ENCODE results near the gene DLGAP1.

DLGAP1 gene

DNA sequence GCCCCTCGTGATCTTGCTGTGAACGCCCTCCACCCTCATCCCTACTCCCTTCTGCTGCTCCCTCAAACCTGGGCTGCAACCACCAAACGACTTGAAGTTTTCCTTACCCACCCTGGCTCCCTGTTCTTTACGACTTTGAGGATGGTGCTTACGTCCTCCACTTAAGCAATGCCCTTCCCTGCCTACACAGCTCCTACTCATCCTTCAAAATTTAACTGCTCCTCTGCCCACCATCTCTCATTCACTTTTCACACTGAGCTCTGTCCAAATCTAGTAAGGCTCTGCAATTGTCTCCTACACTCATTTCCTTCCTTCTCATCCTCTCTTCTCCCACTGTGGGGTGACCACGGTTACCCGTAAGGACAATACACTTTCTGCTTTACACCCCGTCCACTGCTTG, 554.1 kb downstream of the DLGAP1 start:
- Histone ChIP-seq H2AFZ (ENCODE audit: low read length) (no peak overlapping the region), H3K36me3 (ENCODE audit: insufficient read depth, low read length) (no peaks in the 10 kb centered on the region; the same call in 1 of the 2 replicates), H3K9me3 (ENCODE audit: low read length) (no peaks in the 10 kb centered on the region), H3K4me2 (ENCODE audit: low read length) (no peak overlapping the region), H3K4me1 (ENCODE audit: insufficient read depth, low read length, severe bottlenecking) (peaks cover 18% of the 10 kb centered on the region), H3K9me2 (ENCODE audit: low read depth, low read length) (no peaks in the 10 kb centered on the region), H3F3A (ENCODE audit: insufficient read depth, low read length) (no peaks in the 10 kb centered on the region), H3K4me3 (ENCODE audit: low read depth, low read length, poor library complexity, severe bottlenecking) (no peak overlapping the region), H3K27ac (ENCODE audit: low read depth, low read length, poor library complexity, severe bottlenecking) (no peak overlapping the region), H3K79me2 (ENCODE audit: insufficient read depth, low read length) (no peaks in the 10 kb centered on the region), H3K9ac (ENCODE audit: low read length) (no peak overlapping the region), H3K27me3 (ENCODE audit: insufficient read depth, low read length) (no peaks in the 10 kb centered on the region), H4K20me1 (ENCODE audit: insufficient read depth, low read length) (no peaks in the 10 kb centered on the region)
- TF ChIP-seq EZH2 (IDR thresholded peaks at IDR 0.05; ENCODE audit: borderline replicate concordance, low read length): no peak
- TF ChIP-seq, protein P1, sequence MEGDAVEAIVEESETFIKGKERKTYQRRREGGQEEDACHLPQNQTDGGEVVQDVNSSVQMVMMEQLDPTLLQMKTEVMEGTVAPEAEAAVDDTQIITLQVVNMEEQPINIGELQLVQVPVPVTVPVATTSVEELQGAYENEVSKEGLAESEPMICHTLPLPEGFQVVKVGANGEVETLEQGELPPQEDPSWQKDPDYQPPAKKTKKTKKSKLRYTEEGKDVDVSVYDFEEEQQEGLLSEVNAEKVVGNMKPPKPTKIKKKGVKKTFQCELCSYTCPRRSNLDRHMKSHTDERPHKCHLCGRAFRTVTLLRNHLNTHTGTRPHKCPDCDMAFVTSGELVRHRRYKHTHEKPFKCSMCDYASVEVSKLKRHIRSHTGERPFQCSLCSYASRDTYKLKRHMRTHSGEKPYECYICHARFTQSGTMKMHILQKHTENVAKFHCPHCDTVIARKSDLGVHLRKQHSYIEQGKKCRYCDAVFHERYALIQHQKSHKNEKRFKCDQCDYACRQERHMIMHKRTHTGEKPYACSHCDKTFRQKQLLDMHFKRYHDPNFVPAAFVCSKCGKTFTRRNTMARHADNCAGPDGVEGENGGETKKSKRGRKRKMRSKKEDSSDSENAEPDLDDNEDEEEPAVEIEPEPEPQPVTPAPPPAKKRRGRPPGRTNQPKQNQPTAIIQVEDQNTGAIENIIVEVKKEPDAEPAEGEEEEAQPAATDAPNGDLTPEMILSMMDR (IDR thresholded peaks at IDR 0.05; ENCODE audit: low read length): no peak

DNA sequence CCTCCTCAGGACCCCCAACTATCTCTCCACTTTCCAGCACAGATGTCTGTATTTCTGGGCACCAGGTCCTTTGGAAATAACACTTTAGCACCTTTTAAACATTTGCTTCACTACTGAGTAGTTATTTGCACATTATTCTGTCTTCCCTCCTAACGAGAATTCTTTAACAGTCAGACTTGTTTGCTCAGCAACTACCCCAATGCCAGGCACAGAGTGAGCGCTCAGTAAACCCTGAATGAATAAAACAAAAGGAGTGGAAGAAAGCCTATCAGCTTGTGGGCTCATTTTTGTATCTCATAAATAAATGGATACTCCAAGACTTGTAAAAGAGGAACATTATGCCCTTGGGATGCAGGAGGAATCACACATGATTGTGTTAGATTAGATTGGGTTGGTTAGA, 554.8 kb downstream of the DLGAP1 start:
- Histone ChIP-seq H3K9me2 (ENCODE audit: low read depth, low read length) (no peaks in the 10 kb centered on the region), H3F3A (ENCODE audit: insufficient read depth, low read length) (no peaks in the 10 kb centered on the region), H4K20me1 (ENCODE audit: insufficient read depth, low read length) (no peaks in the 10 kb centered on the region), H3K27ac (ENCODE audit: low read depth, low read length, poor library complexity, severe bottlenecking) (no peak overlapping the region), H3K4me1 (ENCODE audit: insufficient read depth, low read length, severe bottlenecking) (peaks cover 16% of the 10 kb centered on the region), H3K4me3 (ENCODE audit: low read depth, low read length, poor library complexity, severe bottlenecking) (no peak overlapping the region), H3K79me2 (ENCODE audit: insufficient read depth, low read length) (no peaks in the 10 kb centered on the region), H3K4me2 (ENCODE audit: low read length) (no peak overlapping the region), H2AFZ (ENCODE audit: low read length) (no peak overlapping the region), H3K27me3 (ENCODE audit: insufficient read depth, low read length) (no peaks in the 10 kb centered on the region), H3K36me3 (ENCODE audit: insufficient read depth, low read length) (no peaks in the 10 kb centered on the region; the same call in 1 of the 2 replicates), H3K9me3 (ENCODE audit: low read length) (no peaks in the 10 kb centered on the region), H3K9ac (ENCODE audit: low read length) (no peak overlapping the region)
- TF ChIP-seq, protein P1 (IDR thresholded peaks at IDR 0.05; ENCODE audit: low read length): no peak
- TF ChIP-seq EZH2 (IDR thresholded peaks at IDR 0.05; ENCODE audit: borderline replicate concordance, low read length): no peak

DNA sequence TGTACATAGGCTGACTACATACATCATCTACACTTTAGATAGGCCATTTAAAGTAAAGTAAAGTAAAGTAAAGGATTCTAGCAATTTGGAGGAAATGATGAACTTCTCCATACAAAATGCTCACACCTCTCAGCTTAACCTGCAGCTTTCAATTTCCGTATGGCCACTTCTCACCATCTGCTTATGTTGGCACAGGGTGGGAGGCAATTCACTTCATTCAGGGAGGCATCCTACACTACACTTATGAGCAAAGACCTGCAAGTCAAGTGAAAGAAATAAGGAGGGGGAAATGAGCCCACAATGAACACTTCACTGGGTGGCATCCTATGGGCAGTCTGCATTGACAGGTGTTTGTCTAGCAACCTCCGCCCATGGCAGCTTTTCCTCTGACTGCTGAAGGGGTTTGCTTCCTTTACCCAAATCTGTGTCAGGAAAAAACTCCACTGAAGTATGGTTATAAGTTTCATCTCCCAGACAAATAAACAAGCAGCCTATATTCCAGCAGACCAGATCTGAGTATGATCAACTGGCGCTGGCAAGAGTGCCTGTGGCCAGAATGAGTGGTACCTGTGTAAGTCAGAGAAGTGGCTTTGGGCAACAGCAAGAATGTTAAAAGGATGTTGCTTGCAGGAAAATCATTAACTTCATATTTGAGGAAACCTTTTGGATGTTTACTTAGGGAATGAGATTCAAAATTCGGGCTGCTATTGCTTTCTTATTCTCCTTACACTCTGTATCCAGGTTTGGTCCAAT, 556.1 kb downstream of the DLGAP1 start:
- Histone ChIP-seq H3K4me1 (ENCODE audit: insufficient read depth, low read length, severe bottlenecking) (peaks cover 25% of the 10 kb centered on the region), H3F3A (ENCODE audit: insufficient read depth, low read length) (no peaks in the 10 kb centered on the region), H3K27me3 (ENCODE audit: insufficient read depth, low read length) (no peaks in the 10 kb centered on the region), H3K4me2 (ENCODE audit: low read length) (no peak overlapping the region), H3K9ac (ENCODE audit: low read length) (no peak overlapping the region), H4K20me1 (ENCODE audit: insufficient read depth, low read length) (no peaks in the 10 kb centered on the region), H3K27ac (ENCODE audit: low read depth, low read length, poor library complexity, severe bottlenecking) (no peak overlapping the region), H3K79me2 (ENCODE audit: insufficient read depth, low read length) (no peaks in the 10 kb centered on the region), H3K4me3 (ENCODE audit: low read depth, low read length, poor library complexity, severe bottlenecking) (no peak overlapping the region), H2AFZ (ENCODE audit: low read length) (no peak overlapping the region), H3K9me3 (ENCODE audit: low read length) (no peaks in the 10 kb centered on the region), H3K9me2 (ENCODE audit: low read depth, low read length) (no peaks in the 10 kb centered on the region), H3K36me3 (ENCODE audit: insufficient read depth, low read length) (no peaks in the 10 kb centered on the region; the same call in 1 of the 2 replicates)
- TF ChIP-seq EZH2 (IDR thresholded peaks at IDR 0.05; ENCODE audit: borderline replicate concordance, low read length): no peak
- TF ChIP-seq, protein P1 (IDR thresholded peaks at IDR 0.05; ENCODE audit: low read length): no peak

All from OCI-LY1 (cell line).